Measurements from ENCODE around the gene TRIM54.
"Not testable (repeated sequence)": the region's sequence is repeated elsewhere in the genome, so short reads cannot be mapped to it uniquely, and the experiment has no call there.

Gene TRIM54

GRCh38 chr2:27261241-27261925 is 20.8 kb upstream of the TRIM54 start:
- no peak for DNase-seq

DNA sequence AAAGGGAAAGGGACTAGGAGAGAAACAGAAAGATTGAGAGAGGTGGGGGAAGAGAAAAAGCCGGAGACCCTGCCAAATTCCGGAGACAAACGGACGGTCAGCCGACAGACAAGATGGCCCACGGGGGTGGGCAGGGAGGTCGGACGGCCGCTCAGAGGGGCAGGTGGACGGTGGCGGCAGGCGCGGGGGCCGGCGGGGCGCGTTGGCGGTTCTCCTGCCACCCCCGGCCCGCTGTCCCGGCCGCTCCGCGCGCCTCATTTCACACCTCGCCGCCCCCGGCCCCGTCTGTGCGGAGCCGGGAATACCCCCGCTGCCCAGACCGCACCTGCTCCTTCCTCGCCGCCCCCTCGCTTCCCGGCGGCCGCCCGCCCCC is 20.3 kb upstream of the TRIM54 start:
- DNase-seq: no peak

DNA sequence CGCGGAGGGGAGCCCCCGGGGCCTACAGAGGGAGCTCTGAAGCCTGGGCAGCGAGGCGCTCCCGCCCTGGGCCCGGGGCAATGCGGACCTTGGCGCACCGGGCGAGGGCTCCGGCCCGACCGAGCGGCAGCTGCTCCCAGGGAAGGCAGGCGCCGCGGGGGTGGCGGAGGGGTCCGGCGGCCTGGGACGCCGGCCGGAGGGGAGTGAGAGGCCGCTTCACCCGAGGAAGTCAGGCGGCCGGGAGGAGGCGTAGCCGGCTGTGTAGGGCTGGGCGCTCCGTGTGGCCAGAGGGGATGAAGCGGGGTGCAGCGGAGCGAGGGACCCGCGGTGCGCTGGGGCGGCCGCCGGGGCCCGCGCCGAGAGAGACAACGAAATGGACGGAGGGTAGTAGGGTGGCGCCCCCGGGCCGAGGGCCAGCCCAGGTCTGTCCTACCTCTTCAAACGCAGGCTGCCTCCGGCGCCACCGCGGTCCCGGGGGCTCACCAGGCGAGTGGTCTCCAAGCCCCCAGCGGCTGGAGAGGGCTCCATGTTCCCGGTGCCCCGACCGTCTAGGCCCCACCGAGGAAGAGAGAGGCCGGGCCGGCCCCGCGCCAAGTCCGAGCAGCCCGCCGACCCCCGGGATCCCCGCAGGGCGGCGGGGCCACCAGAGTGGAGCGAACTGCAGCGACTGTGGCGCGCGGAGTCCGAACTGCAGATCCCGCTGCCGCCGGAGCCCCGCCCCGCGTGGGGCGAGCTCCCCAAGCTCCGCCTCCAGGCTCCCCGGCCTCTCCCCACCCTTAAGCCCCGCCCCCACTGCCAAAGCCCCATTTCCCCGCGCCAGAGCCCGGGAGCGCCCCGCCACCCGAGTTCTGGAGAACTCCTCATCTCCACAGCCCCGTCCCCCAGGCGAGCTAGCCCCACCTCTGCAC is 19.6 kb upstream of the TRIM54 start, which contains the start of gene SLC30A3:
TSS of gene SLC30A3 (minus strand) at position 669 of the 908 bp plus-strand sequence. CDS start at position 528, 141 bp downstream.
- peak; percentile 83 for DNase-seq

DNA sequence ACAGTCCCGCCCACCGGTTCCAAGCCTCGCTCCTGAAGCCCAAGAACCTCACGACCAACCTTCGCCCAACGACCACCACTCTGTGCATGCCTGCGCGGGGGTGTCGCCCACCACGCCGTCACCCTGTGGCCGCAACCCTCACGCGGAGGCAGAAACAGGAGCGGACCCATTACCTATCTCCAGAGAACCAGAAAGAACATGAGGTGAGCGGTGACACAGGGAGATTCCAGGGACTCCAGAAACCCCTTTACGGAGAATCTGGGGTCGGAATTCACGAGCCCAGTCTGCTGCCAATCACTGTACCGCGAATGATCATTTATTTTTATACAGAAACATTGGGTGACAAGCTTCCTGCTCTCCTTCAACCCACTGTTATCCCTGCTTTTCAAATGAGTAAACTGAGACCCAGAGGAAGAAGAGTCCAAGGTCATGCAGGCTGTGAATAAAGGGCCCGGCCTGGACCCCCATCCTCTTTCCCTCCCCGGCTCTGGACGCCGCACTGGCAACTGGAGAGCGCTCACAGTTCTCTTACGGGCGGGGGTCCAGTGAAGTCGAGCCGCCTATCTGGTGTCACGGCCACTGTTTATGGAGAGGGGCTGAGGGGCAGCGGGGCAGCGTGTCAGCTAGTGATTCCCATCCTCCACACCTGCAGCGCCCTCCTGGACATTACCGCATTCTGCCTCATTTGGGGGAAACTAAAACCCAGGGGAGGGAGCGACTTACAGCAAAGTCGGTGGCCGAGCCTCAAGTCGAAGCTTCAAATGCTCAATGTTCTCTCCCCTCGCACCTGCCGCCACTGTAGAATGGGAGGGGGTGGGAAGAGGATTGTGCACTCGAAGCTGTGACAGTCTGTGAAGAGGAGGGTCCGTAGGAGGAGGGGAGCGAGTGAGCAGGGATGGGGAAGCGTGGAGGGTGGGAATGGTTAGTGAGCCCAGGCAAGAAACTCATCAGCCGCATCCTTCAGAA is 18.7 kb upstream of the TRIM54 start:
- no peak for DNase-seq

DNA sequence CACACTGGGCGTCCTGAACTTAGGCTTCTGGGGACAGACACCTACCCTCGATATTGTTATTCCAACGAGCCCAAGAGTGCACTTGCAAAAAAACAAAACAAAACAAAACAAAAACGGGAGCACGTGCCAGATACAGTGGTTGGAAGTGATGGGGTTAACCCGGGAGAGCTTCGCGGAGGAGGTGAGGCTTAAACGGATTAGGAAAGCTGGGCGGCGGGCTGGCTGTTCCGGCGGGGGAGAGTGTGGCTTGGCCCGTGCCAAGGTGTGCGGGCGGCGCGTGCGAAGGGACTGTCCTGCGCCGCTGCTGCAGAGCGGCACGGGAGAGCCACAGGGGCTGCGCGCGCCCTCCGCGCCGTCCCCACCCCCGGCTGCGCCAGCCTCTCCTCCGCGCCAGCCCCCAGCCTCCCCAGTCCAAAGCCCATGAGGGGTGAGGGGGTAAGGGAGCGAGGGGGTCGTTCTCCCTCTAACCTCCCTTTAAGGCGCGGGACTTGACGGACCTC is 17.9 kb upstream of the TRIM54 start:
- DNase-seq: peak; percentile 39

- peak; percentile 77 for DNase-seq
These were observed 17.3 kb upstream of the TRIM54 start for GRCh38 chr2:27264753-27265535.

GRCh38 chr2:27265536-27265870 is 16.7 kb upstream of the TRIM54 start:
- no peak for DNase-seq

- not testable (repeated sequence) for DNase-seq
These were observed 13.9 kb upstream of the TRIM54 start for GRCh38 chr2:27268296-27268695.

- no peak for DNase-seq
These were observed 12.1 kb upstream of the TRIM54 start for GRCh38 chr2:27270131-27270530.

GRCh38 chr2:27270670-27271069 is 11.6 kb upstream of the TRIM54 start:
- DNase-seq: no peak

- DNase-seq: no peak
These were observed 10.4 kb upstream of the TRIM54 start for GRCh38 chr2:27271631-27272340.

GRCh38 chr2:27272537-27273522 is 9.4 kb upstream of the TRIM54 start:
- not testable (repeated sequence) for DNase-seq

DNA sequence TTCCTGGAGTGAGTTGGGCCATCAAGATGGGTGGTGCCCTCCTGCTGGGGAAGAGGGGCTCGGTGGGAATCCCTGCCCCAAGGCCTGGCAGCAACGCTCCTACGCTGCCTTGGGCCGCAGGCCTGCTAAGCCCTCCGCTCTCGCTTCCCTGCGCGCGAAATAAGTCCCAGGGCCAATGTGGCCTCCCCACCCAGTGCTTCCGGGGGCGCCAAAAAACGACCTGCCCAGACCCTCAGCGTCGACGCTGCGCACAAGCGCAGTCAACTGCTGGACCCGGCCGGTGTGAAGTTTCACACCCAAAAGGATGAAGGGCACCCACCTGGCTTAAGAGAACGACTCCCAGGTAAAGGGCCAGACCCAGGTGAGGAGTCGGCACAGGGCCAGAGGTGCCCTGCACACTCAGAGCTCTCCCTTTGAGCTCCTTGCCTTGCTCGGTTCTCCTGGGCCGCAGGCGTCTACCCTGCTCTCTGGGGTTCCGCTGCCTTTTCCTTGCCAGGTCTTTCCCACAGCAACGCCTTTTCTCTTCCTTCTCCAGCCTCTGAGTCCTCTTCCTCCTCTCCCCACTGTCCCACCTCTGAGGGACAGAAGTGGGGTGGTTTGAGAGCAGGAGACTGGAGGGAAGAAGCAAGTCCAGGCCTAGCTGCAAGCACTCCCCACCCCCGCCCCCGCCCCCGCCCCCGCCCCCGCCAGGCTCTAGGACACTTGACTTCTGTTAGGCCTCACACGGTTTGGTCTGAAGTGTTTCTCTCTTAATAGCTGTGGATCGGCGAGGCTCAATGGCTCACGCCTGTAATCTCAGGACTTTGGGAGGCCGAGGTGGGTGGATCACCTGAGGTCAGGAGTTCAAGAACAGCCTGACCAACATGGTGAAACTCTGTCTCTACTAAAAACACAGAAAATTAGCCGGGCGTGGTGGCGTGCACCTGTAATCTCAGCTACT is 6.7 kb upstream of the TRIM54 start, which contains the start of gene DNAJC5G:
TSS of gene DNAJC5G (plus strand) at position 223 of the 940 bp plus-strand sequence. CDS start 1,296 bp downstream, outside the sequence.
- DNase-seq: no peak

- DNase-seq: no peak
These were observed 4.2 kb upstream of the TRIM54 start for GRCh38 chr2:27278010-27278409.

GRCh38 chr2:27280826-27281225 is 1.4 kb upstream of the TRIM54 start:
- no peak for DNase-seq

GRCh38 chr2:27281442-27281841 is 787 bp upstream of the TRIM54 start:
- DNase-seq: no peak

GRCh38 chr2:27282892-27283291 is 663 bp downstream of the TRIM54 start:
- no peak for DNase-seq

DNA sequence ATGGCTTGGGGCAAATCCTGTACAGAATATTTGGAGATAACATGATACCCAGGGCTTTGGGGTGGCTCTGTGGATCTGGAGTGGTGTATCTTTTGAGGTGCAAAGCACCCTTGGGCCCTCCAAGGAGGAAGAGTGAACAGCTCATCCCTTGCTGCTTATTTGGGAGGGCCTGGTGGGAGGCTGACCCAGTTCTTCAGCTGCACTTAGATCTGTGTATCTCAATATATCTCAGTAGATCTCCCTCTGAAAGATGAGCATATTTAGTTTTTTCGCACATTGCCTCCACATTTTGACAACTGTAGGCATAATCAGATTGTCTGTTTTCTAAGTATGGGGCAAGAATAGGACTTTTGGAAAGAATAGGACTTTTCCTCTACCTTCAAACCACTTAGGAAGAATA is 2.8 kb downstream of the TRIM54 start:
- no peak for DNase-seq

- DNase-seq: no peak
These were observed 3.3 kb downstream of the TRIM54 start for GRCh38 chr2:27285481-27285880.
